A673 (cell line): Measurements from ENCODE around the gene RPS6KC1. TPM values are rescaled to one million over a fixed set of nuclear protein-coding genes. Genes with fewer than 3 reads are reported as not detected.
"Not testable (repeated sequence)": the region's sequence is repeated elsewhere in the genome, so short reads cannot be mapped to it uniquely, and the experiment has no call there.

ENCODE experiments used
- BruUV-seq: library from RNA; stranded (reverse); fragments of 400-500 nt; replicated peaks from 2 replicates; lab custom pipeline; 2021; lab: Mats Ljungman, UMichigan
- CTCF ChIA-PET: fragments of 300-600 bp; sonication (Branson Sonifier 250); formaldehyde crosslinking; loops from one replicate; lab custom pipeline; 2022; ENCODE audit warnings: antibody characterized with exemption; lab: Charles Lee
- POLR2A ChIA-PET: fragments of 300-600 bp; sonication (Branson Sonifier 250); formaldehyde crosslinking; loops from one replicate; lab custom pipeline; 2022; ENCODE audit warnings: antibody characterized with exemption; ENCODE audit not compliant: low non-redundant PET; lab: Charles Lee
- DNase-seq: peaks from one replicate; pipeline ENCODE4 v3.0.0-alpha.2; 2015; ENCODE audit warnings: low spot score
- H3K27ac ChIP-seq: fragments of 200-600 bp; sonication (generic); 2 replicates; pipeline ENCODE4 v1.5.1; 2016; ENCODE audit warnings: mixed run types, low read depth, mild to moderate bottlenecking, mixed read lengths, antibody characterized with exemption, low read length; ENCODE audit not compliant: poor library complexity, severe bottlenecking
- H3K27me3 ChIP-seq: fragments of 200-600 bp; sonication (generic); replicated peaks from 2 replicates; pipeline ENCODE4 v1.6.1; 2017; ENCODE audit warnings: mixed run types, low read depth, mild to moderate bottlenecking, mixed read lengths, antibody characterized with exemption, low read length; ENCODE audit not compliant: insufficient read depth, poor library complexity
- H3K36me3 ChIP-seq: fragments of 200-600 bp; sonication (generic); 2 replicates; pipeline ENCODE4 v1.6.1; 2016; ENCODE audit warnings: mixed run types, mild to moderate bottlenecking, mixed read lengths, antibody characterized with exemption, low read length; ENCODE audit not compliant: insufficient read depth, poor library complexity, severe bottlenecking
- H3K4me1 ChIP-seq: fragments of 200-600 bp; sonication (generic); 2 replicates; pipeline ENCODE4 v1.6.1; 2017; ENCODE audit warnings: mixed run types, mild to moderate bottlenecking, mixed read lengths, antibody characterized with exemption, low read length; ENCODE audit not compliant: insufficient read depth, poor library complexity, severe bottlenecking
- H3K4me3 ChIP-seq: fragments of 200-600 bp; sonication (generic); 2 replicates; pipeline ENCODE4 v1.5.1; 2016; ENCODE audit warnings: low read depth, mixed run types, mild to moderate bottlenecking, mixed read lengths, low read length; ENCODE audit not compliant: poor library complexity, severe bottlenecking
- H3K9me3 ChIP-seq: fragments of 200-600 bp; sonication (generic); 2 replicates; pipeline ENCODE4 v1.6.1; 2016; ENCODE audit warnings: mixed run types, low read depth, mild to moderate bottlenecking, mixed read lengths, antibody characterized with exemption, low read length; ENCODE audit not compliant: poor library complexity, severe bottlenecking
- EZH2 ChIP-seq: fragments of 200-600 bp; sonication (generic); IDR thresholded peaks from 2 replicates; pipeline ENCODE4 v1.6.1; 2017; ENCODE audit warnings: borderline replicate concordance, low read depth, mild to moderate bottlenecking, mixed read lengths, antibody characterized with exemption, low read length; ENCODE audit not compliant: poor library complexity, severe bottlenecking
- intact Hi-C: fragments of 100-400 bp; cut with micrococcal nuclease; formaldehyde crosslinking; loops from one replicate; pipeline ENCODE4 v1.10.0; 2022; ENCODE audit not compliant: unreplicated experiment
- total RNA-seq: library from RNA; stranded (reverse); gene quantifications from 2 replicates; pipeline ENCODE4 v1.2.3, GENCODE V29; 2021
- TF ChIP-seq, protein P1 (sequence below): fragments of 300-800, 200-600 bp; sonication (generic); conservative IDR thresholded peaks from 2 replicates; pipeline ENCODE4 v1.5.1; 2017; ENCODE audit warnings: low read depth, mild to moderate bottlenecking, antibody characterized with exemption, low read length, moderate library complexity, mixed read lengths

Gene RPS6KC1
- total RNA-seq, 1 experiment from 2014 or later: 17.1 TPM

DNA sequence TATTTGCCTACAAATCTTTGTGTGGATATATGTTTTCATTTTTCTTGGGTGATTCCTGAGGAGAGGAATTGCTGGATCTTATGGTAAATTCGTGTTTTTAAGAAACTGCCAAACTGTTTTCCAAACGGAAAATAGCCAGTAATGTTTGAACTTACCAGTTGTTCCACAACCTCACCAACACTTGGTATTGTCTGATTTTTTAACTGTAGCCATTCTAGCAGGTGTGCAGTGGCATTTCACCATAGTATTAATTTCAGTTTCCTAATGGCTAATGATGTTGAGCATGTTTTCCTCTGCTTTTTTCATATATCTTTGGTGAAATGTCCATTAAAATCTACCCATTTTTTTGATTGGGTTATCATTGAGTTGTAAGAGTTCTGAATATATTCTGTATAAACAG lies 56.6 kb downstream of the RPS6KC1 start:
- ChIA-PET POLR2A (interaction anchor here (0.6 kb wide), 1 partner anchor 10 kb away, joined by 3 read pairs; no protein-coding TSS in a partner anchor), CTCF (no interaction called here)
- H3K27ac ChIP-seq: no peak overlapping the region
- intact Hi-C loops: no loop called here
- TF ChIP-seq, protein P1, sequence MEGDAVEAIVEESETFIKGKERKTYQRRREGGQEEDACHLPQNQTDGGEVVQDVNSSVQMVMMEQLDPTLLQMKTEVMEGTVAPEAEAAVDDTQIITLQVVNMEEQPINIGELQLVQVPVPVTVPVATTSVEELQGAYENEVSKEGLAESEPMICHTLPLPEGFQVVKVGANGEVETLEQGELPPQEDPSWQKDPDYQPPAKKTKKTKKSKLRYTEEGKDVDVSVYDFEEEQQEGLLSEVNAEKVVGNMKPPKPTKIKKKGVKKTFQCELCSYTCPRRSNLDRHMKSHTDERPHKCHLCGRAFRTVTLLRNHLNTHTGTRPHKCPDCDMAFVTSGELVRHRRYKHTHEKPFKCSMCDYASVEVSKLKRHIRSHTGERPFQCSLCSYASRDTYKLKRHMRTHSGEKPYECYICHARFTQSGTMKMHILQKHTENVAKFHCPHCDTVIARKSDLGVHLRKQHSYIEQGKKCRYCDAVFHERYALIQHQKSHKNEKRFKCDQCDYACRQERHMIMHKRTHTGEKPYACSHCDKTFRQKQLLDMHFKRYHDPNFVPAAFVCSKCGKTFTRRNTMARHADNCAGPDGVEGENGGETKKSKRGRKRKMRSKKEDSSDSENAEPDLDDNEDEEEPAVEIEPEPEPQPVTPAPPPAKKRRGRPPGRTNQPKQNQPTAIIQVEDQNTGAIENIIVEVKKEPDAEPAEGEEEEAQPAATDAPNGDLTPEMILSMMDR: no peak
- no peak for TF ChIP-seq EZH2
- no peaks in the 10 kb centered on the region for H3K27me3 ChIP-seq
- no peaks in the 10 kb centered on the region for H3K36me3 ChIP-seq
- no peak for DNase-seq
- no peak overlapping the region for H3K4me3 ChIP-seq
- H3K9me3 ChIP-seq: no peaks in the 10 kb centered on the region
- no peaks in the 10 kb centered on the region for H3K4me1 ChIP-seq
- no TSS peak for BruUV-seq

- ChIA-PET CTCF (no interaction called here), POLR2A (no interaction called here)
- intact Hi-C loops: no loop called here
- no peak for DNase-seq
- TF ChIP-seq EZH2: no peak
- TF ChIP-seq, protein P1: no peak
- H3K27me3 ChIP-seq: no peaks in the 10 kb centered on the region
- H3K9me3 ChIP-seq: no peaks in the 10 kb centered on the region
- no peak overlapping the region for H3K27ac ChIP-seq
- no peaks in the 10 kb centered on the region for H3K36me3 ChIP-seq
- H3K4me3 ChIP-seq: no peak overlapping the region
- no peaks in the 10 kb centered on the region for H3K4me1 ChIP-seq
- no TSS peak for BruUV-seq
Observed at GRCh38 chr1:213110349-213111300, 59.6 kb downstream of the RPS6KC1 start.

GRCh38 chr1:213111502-213111901 lies 60.5 kb downstream of the RPS6KC1 start:
- no peaks in the 10 kb centered on the region for H3K4me1 ChIP-seq

GRCh38 chr1:213112723-213113122 lies 61.7 kb downstream of the RPS6KC1 start:
- H3K36me3 ChIP-seq, intact Hi-C loops, H3K27ac ChIP-seq, H3K4me1 ChIP-seq, DNase-seq, H3K27me3 ChIP-seq, CTCF ChIA-PET, BruUV-seq, POLR2A ChIA-PET, H3K4me3 ChIP-seq, H3K9me3 ChIP-seq: not testable (repeated sequence)

More at GRCh38 chr1:213111502-213111901, 60.5 kb downstream of the RPS6KC1 start:
- no TSS peak for BruUV-seq
- no peaks in the 10 kb centered on the region for H3K9me3 ChIP-seq
- H3K27ac ChIP-seq: no peak overlapping the region
- intact Hi-C loops: no loop called here
- TF ChIP-seq, protein P1: no peak
- TF ChIP-seq EZH2: no peak
- POLR2A ChIA-PET: no interaction called here
- no peaks in the 10 kb centered on the region for H3K27me3 ChIP-seq
- H3K4me3 ChIP-seq: no peak overlapping the region
- DNase-seq: no peak
- CTCF ChIA-PET: no interaction called here
- no peaks in the 10 kb centered on the region for H3K36me3 ChIP-seq

DNA sequence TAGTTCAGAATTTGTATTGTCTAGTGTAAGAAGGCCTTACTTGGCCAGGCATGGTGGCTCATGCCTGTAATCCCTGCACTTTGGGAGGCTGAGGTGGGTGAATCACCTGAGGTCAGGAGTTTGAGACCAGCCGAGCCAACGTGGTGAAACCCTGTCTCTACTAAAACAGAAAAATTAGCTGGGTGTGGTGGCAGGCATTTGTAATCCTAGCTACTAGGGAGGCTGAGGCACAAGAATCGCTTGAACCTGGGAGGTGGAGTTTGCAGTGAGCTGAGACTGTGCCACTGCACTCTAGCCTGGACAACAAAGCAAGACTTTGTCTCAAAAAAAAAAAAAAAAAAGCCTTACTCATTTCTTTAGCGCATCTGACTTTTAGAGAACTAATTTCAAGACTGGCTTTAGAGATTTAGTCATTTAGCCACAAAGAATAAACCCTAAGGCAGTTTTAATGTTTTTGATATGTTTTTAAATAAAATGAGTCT lies 66.7 kb downstream of the RPS6KC1 start:
- DNase-seq, BruUV-seq, H3K27me3 ChIP-seq, H3K27ac ChIP-seq, intact Hi-C loops, H3K4me1 ChIP-seq, POLR2A ChIA-PET, H3K36me3 ChIP-seq, CTCF ChIA-PET, H3K4me3 ChIP-seq, H3K9me3 ChIP-seq: not testable (repeated sequence)
